Fibroblast of skin of back (primary cell): ENCODE data around the gene MACO1.
"Not testable (repeated sequence)": the region's sequence is repeated elsewhere in the genome, so short reads cannot be mapped to it uniquely, and the experiment has no call there.

Experiments
- DNase-seq: peaks from one replicate; pipeline ENCODE4 v3.0.0-alpha.2; 2013

Gene MACO1

DNA sequence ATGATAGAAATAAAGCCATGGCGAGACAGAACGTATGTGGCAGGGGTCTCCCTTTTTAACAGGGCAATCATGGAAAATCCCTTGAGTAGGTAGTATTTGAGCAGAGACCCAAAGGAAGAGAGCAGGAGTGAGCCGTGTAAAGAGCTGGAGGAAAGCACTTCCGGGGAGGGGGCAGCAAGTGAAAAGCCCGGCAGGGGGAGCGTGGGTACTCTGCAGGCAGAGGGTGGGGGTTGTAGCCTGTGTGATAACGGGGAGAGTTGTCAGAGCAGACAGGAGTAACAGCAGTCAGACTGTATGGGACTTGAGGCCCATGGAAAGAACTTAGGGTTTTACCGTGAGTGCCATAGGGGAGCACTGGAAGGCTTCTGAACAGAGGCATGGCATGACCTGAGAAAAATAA lies 61.6 kb downstream of the MACO1 start:
- no peak for DNase-seq

DNA sequence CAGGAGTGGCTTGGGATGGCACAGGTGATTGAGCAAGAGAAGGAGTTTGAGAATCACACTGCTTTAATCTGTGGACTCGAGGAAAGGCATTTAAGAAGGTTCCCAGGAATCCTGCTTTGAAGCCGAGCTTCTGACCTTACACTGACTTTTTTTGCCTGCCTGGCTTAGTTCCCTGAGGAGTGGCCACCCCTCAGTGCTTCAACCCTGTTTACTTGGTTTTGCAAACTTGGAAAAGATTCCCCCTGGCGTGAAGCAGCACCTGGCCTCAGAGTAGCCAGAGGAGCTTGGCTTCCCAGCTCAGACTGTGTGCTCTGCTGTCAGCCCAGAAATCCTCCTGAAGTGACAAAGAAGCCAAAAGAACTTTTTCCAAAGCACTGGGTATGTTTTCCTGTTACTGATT lies 64.3 kb downstream of the MACO1 start:
- DNase-seq: no peak

DNA sequence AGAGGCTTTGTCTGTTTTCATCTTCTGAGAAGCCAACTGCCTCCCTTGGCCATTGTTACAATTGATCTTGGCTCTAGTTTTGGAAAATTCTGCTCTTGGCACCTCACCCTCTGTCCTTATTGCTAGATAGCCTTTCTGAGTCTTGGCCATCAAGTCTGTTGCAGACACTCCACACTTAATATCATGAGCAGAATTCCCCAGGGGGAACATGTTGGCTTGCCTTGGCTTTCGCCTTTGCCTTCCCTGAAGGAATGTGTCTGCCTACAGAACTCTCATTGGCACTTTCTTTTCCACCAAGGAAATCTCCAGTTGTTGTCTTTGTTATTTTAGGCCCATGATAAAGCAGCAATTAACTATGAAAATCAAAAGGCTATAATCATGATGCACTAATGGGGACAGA lies 70.0 kb downstream of the MACO1 start:
- DNase-seq: peak; percentile 61

DNA sequence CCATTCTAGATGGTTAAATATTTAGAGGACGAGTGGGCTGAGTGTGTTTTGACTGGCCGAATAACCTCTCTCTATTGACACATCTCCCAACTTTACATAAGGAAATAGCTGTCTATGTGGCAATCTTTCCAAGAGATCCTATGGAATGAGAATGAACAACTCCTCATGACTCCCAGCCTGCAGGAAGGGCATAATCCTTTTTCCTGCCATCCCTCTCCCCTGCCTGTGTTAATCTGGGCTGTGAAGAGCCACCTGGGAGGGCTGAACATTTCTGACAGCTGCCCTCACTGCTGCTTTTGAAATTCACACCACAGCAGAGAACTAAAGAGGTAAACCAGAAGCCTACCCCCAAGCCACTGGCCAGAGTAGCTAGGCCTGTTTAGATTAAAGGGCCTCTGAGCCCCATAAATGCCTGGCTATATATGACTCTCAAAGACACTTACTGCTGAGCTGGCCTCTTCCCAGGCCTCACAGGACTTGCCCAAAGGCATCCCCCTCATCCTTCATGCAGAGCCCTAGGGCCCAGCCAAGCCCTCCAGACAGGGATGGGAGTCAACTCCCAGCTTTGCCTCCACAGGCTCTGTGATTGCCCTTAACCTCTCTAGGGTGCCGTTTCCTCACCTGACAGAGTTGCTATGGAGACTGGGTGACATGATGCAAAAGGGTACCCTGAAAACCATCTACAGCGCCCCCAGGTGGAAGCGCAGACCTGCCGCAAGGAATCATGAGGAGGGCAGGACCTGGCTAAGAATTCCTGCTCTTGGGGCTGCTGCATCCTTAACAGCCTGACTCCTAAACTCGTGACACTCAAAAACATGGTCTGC lies 70.8 kb downstream of the MACO1 start:
- DNase-seq: peak; percentile 86

DNA sequence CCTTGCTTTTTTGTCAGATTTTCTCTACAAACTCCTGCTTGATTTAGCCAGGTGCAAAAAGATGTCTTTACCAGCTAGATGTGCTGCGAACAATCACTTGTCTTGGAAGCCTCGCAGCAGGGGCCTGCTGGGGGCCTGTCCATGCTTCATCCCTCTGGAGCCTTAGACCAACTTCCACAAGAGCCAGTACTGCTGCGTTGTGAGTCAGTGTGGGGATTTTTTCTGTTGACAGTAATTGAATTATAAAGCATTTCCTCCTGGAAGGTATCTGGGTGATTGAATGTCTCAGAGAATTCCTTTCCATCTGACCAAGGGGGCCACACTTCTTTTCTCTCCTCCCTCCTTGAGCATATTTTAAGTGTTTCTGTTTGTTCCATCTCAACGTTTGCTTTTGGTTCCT lies 72.3 kb downstream of the MACO1 start:
- DNase-seq: peak; percentile 72

DNA sequence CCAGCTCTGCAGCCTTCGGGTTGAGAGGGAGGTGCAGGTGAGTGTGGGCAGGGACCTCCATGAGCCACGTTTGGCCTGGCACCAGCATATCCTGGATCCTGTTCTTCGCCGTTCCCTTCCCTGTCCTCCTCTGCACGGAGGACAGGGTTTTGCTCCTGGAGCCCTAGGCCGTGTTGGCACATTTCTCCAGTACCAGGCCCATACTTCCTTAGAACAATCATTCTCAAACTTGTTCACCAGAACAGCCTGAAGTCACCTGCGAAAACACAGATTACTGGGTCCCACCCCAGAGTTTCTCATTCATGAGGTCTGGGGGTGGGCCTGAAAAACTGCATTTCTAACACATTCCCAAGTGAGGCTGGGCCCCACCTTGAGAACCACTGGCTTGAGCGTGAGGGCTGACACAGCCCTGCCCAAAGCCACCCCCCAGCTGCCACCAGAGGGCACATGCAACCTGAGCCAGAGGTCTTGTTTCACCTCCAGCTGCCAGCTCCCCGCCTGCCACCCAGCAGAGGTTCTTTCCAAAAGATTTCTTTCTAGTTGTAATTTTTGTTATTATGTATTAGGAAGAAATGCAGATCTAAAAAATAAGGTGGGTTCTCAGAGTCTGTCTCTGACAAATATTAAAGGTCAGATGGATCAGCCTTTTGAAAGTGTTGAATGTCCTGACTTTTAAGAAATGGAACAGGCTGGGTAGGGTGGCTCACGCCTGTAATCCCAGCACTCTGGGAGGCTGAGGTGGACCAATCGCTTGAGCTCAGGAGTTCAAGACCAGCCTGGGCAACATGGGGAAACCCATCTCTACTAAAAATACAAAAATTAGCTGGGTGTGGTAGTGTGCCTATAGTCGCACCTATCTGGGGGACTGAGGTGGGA lies 73.1 kb downstream of the MACO1 start:
- DNase-seq: no peak

DNA sequence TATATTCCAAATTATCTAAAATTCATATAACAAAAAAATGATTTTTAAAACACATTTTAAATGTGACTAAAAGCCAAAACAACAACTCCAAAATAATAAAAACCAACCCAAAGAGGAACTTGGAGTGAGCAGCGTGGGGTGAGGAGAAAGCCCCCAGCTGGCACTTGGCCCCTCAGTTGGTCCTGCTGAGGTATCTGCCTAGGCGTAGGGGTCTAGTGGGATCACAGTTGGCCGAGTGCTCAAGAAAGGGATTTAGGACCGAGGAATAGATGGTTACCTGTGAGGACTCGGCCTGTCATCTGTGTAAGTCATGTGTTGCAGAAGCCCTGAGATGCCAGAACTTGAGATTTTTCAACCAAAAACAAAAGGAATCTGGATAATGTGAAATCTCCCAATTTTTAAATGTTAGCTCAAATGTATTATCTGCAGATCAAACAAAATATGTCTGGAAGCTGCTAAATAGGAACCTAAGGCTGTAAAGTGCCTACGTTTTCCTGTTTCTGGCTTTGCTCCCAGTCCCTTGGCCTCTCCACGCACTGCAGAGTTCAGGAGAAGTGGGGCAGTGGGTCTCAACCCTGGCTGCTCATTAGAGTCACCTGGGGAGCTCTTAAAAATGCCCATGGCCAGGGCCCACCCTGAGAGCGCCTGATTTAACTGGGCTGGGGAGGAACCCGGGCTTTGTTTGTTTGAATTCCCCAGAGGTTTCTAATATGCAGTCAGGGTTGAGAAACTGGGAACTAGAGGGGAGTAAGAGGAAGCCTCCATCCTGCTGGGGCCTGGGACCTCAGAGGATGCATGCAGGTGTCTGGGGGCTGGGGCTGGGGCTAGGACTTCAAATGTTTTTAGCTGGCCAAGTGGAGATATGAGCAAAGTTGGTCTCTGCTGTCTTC lies 74.3 kb downstream of the MACO1 start:
- DNase-seq: peak; percentile 64

DNA sequence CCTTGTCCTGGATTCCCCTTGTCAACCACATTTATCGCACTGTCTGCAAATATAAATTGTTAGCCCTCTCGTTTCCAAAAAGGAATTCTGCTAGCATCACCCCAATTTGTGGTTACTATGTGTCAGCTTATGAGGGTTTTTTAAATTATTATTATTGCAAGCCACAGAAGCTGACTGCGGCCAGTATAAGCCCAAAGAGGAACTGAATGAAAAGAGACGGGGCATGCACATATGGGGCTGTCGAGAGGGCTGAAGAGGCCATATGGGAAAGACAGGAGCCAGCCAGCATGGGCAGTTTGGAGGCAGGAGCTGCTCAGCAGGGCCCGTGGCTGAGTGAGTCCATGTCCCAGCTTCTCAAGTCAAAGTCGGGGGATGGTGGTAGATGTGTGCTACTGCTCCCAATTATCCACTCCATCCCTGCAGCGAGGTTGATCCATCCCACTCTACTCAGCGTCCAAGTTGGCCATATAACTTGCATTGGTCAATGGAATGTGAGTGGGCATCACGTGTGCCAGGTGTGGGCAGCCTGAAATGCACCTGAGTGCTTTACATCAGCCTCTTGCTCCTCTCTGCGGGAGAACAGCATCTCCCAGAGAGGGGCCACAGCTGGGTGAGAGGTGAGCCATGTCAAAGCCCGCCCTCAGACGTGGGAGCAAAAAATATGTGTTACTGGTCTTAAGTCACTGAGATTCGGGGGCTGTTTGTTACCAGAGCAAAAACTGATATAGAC lies 75.1 kb downstream of the MACO1 start:
- no peak for DNase-seq

DNA sequence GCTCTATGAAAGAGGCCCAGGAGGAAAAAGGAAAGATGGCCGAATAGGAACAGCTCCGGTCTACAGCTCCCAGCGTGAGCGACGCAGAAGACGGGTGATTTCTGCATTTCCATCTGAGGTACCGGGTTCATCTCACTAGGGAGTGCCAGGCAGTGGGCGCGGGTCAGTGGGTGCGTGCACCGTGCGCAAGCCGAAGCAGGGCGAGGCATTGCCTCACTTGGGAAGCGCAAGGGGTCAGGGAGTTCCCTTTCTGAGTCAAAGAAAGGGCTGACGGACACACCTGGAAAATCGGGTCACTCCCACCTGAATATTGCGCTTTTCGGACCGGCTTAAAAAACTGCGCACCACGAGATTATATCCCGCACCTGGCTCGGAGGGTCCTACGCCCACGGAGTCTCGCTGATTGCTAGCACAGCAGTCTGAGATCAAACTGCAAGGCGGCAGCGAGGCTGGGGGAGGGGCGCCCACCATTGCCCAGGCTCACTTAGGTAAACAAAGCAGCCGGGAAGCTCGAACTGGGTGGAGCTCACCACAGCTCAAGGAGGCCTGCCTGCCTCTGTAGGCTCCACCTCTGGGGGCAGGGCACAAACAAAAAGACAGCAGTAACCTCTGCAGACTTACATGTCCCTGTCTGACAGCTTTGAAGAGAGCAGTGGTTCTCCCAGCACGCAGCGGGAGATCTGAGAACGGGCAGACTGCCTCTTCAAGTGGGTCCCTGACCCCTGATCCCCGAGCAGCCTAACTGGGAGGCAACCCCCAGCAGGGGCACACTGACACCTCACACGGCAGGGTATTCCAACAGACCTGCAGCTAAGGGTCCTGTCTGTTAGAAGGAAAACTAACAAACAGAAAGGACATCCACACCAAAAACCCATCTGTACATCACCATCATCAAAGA lies 76.1 kb downstream of the MACO1 start:
- not testable (repeated sequence) for DNase-seq

DNA sequence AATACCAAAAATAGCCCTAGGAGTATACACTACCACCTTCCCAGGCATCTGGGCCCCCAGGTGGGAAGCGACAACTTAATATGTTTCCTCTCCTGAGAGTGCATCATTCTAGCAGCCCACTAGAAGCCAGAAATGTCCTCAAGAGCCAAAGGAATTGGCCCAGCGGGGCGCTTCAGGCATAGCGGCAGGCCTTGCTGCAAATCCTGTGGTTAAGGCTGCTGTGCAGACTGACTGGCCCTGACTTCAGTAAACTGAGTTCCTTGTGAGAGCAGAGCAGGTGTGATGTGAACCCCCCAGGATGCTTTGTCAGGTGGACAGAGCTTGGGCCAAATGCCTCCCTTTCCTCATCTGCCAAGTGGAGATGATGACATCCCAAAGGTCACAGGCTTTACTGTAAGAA lies 83.0 kb downstream of the MACO1 start:
- no peak for DNase-seq

DNA sequence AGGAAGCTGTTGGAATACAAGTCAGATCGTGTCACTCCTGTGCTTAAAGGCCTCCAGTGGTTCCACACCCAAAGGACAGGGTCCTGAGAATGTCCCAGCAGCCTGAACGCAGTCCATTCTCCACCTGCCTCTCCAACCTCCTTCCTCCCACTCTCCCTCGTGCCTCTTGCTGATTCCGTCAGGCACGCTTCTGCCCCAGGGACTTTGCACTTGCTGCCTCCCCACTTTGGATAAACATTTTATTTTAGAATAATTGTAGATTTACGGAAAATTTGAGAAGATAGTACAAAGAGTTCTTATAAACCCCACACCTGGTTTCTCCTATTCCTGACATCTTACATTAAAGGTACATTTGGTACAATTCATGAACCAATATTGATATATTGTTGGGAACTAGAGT lies 84.3 kb downstream of the MACO1 start:
- no peak for DNase-seq

DNA sequence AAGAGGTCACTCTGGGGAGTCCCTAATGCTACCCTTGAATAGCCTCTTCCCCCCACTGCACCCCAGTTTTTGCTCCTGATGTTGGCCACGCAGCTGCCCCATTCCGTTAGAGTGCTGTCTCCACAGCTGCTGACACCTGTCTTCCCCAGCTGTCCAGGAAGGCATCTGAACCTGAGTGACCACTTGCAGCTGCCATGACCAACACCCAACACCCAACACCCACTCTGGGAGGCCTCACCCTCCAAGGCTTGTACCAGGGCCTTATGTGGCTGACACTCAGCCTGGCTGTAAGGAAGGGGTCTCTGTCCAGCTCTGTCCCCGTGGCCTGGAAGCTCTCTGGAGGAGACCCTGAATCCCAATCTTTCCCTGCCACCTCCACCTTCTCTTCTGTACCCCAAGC lies 86.0 kb downstream of the MACO1 start:
- no peak for DNase-seq

DNA sequence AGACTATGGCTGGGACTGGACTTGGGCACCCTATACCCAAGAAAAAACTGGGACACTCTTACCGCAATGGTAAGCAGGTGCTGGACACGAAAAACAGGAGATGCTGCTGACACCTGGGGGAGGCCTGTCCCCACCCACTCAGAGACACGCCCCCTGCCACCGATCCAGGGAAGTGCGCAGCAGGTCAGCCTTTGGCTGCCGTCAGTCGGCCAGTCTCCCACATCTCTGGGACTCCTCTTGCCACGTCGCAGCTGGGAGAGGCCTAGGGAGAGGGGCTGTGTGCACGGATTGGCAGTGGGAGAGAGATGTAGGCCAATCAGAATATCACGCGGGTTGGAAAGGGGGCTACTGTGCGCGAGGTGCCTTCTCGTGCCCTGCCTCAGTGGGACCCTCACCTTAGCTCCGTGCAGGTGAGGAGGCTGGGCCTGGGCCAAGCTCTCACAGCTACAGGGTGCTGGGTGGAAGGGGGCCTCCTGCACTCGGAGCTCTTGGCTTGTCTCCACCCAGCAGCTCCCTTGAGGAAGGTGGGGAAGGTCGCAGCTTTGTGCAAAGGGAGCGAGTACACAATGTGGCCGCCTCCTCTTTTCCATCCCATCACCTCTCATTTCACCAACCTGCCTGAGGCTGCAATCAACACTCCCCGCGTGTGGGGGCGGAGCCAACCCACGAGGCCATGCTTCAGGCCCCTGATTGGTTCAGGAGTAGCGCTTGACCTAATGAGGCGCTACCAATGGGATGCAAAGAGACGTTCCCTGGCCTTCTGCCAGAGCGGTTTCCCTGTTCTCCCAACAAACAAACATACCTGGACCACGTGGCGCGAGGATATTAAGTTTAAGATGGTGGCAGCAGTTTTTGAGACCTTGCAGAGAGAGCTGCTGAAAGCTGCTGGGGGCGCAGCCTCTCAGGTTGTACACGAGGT lies 87.0 kb downstream of the MACO1 start:
- no peak for DNase-seq

DNA sequence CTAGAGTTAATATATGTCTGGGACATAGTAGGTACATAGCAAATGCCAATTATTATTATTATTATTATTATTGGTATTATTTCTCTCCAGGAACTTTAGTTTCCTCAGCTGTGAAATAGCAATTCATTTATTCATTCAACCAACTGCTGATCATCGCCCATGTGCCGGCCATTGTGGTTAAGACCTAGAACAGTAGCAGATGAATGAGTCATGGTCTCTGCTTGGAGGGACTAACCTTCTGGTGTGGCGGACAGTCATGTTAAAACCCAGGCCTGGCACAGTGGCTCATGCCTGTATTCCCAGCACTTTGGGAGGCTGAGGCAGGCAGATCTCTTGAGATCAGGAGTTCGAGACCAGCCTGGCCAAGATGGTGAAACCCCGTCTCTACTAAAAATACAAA lies 88.9 kb downstream of the MACO1 start:
- DNase-seq: peak; percentile 75

DNA sequence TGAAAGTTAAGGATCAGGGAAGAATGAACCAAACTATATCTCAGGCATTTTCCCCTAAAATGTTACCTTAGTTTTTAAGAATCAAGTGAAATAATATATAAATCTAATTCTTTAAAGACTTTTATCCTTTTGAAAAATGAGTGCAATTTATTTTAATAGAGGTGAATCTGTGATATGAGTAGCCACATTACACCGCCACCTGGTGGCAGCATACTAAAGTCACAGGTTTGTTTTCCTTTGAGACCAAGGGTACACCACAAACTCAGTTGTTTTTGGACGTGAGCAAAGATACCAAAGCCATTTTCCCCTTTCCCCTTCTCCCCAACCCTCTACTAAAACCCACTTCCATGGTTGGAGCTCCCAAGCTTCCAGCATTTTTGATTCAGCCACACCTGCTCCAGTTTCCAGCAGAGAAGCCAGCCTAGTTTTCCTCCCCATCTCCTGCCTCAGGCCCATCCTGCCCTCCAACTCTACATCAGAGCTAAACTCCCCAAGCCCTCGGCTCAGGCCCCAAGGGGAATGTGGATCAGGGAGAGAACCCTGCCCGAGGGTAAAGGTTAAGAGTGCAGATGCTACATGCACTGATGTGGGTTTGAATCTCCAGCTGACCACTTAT lies 89.9 kb downstream of the MACO1 start:
- peak; percentile 60 for DNase-seq

DNA sequence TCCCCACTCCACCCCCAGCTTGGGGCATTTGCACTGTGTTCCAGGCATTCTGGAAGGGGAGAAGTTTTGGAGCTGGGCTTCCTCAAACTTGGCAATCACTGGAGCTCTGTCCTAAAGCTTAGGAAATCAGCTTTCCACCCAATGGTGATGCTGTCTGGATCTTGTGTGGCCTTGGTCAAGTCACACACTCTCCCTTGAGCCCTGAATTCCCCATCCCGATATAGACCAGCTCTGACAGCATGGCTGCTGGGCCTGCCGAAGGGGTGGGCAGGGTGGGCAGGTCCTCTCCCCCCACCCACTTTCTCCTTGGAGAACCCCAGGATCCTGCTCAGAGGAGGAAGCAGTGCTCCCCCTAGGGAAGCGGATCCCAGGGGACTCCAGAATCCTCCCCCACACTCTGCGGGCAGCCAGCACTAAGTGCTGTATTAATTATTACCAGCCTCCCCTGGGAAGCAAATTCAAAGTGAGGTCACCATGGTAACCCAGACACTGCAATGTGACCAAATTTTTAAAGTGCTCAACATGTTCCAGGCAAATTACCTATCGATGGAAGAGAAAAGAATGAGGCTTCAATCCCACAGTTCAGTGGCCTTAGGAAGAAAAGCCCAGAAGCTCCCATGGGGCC lies 91.4 kb downstream of the MACO1 start:
- no peak for DNase-seq

DNA sequence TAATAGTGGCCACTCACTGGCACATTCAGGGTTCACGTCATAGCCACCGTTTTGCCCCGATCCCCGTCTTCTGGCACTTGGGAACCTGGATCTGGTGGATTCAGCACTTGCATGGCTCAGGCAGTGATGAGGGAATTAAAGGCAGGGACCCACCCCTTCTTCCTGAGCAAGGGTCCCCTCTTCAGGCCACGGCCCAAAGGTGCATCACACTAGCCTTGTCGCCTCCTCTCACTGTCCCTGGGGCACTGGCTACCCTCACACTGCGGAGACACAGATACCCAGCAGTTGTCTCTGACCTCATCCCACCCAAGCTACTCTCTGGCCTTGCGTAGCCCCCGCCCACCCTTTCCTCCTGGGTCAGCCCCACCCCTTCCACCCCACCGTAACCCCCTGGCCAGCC lies 92.8 kb downstream of the MACO1 start:
- no peak for DNase-seq

DNA sequence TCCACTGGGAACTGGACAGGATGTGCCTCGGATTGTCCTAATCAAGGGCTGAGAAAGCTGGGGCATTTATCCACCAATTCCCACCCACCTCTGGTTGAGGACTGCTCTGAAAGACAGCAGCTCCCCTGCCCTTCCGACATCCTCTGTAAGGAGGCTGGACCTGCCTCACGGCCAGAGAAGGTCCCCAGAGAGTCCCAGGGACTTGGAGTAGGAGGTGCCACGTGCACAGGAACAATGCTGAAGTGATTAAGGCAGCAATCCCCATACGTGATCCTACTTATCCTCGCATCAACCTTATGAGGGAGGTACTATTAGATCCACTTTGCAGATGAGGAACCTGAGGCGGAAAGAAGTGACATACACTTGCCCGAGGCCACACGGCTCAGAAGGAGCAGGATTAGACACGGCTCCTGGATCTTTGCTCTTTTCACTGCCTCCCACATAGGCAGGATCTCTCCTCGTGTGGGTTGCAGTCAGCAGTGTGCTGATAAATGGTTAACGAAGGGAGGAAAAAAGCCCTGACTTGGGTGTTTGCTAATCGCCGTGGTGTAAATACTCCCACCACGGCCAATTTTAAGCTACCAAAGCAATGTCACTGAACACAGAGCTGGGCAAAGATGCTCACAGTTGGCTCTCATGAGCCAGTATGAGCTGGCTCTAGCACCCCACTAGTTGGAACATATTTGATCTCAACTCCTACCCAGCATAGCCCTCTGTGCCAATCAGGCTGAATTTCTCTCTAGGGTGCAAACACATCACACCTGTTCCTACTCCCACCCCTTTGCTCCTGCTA lies 94.1 kb downstream of the MACO1 start:
- DNase-seq: no peak
